Caco-2 (cell line): ENCODE measurements around the gene TFAP2B. TPM values are rescaled to one million over a fixed set of nuclear protein-coding genes. Genes with fewer than 3 reads are reported as not detected.

ENCODE experiments used
- BruUV-seq: library from RNA; stranded (reverse); fragments of 400-500 nt; replicated peaks from 2 replicates; lab custom pipeline; 2021; lab: Mats Ljungman, UMichigan
- CTCF ChIA-PET: fragments of 300-600 bp; sonication (Branson Sonifier 250); formaldehyde crosslinking; loops from one replicate; lab custom pipeline; 2022; ENCODE audit warnings: antibody characterized with exemption; lab: Charles Lee
- POLR2A ChIA-PET: fragments of 300-600 bp; sonication (Branson Sonifier 250); formaldehyde crosslinking; loops from one replicate; lab custom pipeline; 2022; ENCODE audit warnings: antibody characterized with exemption; lab: Charles Lee
- DNase-seq, 2 experiments: peaks; one replicate each; pipeline versions ENCODE4 v3.0.0 to v3.0.0-alpha.2; 2020 to 2022
- H3K27me3 ChIP-seq: replicated peaks from 2 replicates; pipeline ENCODE4 v1.6.0; 2011; ENCODE audit warnings: low read length; ENCODE audit not compliant: control insufficient read depth, insufficient read depth
- H3K36me3 ChIP-seq: 2 replicates; pipeline ENCODE4 v1.5.1; 2011; ENCODE audit warnings: low read length; ENCODE audit not compliant: control insufficient read depth, insufficient read depth
- H3K4me1 ChIP-seq: fragments of 250-450 bp; sonication (Bioruptor Pico); 2 replicates; pipeline ENCODE4 v1.5.1; 2020; ENCODE audit warnings: mild to moderate bottlenecking
- H3K4me3 ChIP-seq: 2 replicates; pipeline ENCODE4 v1.5.1; 2011; ENCODE audit warnings: low read depth, mild to moderate bottlenecking, control low read depth, low read length
- H3K9me3 ChIP-seq: fragments of 250-450 bp; sonication (Bioruptor Pico); 2 replicates; pipeline ENCODE4 v1.5.1; 2020; ENCODE audit warnings: mild to moderate bottlenecking, moderate library complexity
- H3K27ac Mint-ChIP-seq: one replicate; pipeline ENCODE4 v1.8.0; 2022; ENCODE audit warnings: mixed read lengths; ENCODE audit not compliant: unreplicated experiment
- H3K27me3 Mint-ChIP-seq: one replicate; pipeline ENCODE4 v1.8.0; 2022; ENCODE audit warnings: mixed read lengths; ENCODE audit not compliant: insufficient read depth, unreplicated experiment
- H3K36me3 Mint-ChIP-seq: one replicate; pipeline ENCODE4 v1.8.0; 2022; ENCODE audit warnings: mild to moderate bottlenecking, mixed read lengths; ENCODE audit not compliant: insufficient read depth, unreplicated experiment
- H3K4me1 Mint-ChIP-seq: one replicate; pipeline ENCODE4 v1.8.0; 2022; ENCODE audit warnings: low read depth, mixed read lengths; ENCODE audit not compliant: unreplicated experiment
- H3K4me3 Mint-ChIP-seq: one replicate; pipeline ENCODE4 v1.8.0; 2022; ENCODE audit warnings: mild to moderate bottlenecking, moderate library complexity, mixed read lengths; ENCODE audit not compliant: unreplicated experiment
- H3K9me3 Mint-ChIP-seq: one replicate; pipeline ENCODE4 v1.8.0; 2022; ENCODE audit warnings: mixed read lengths; ENCODE audit not compliant: unreplicated experiment
- CTCF ChIP-seq, 2 experiments: fragments of 200-600 bp in 1 of 2; IDR thresholded peaks; 1 replicate in 1 of 2; 2 replicates in 1 of 2; pipeline versions ENCODE4 v1.5.1 to v1.8.0; 2011 to 2022; ENCODE audit warnings: antibody characterized with exemption in 1 of 2, control low read depth in 1 of 2, inconsistent platforms in 1 of 2, low read depth in 1 of 2, low read length in 1 of 2, mild to moderate bottlenecking in 1 of 2, moderate library complexity in 1 of 2; ENCODE audit not compliant: insufficient read depth in 1 of 2, severe bottlenecking in 1 of 2, unreplicated experiment in 1 of 2
- intact Hi-C: fragments of 100-400 bp; cut with micrococcal nuclease; formaldehyde crosslinking; loops from one replicate; pipeline ENCODE4 v1.10.0; 2022; ENCODE audit not compliant: unreplicated experiment
- total RNA-seq: library from RNA; stranded (reverse); gene quantifications from 2 replicates; pipeline ENCODE4 v1.2.3, GENCODE V29; 2022

The TFAP2B gene
- total RNA-seq, 1 experiment from 2014 or later: not detected

GRCh38 chr6:50785921-50786320 is 32.8 kb upstream of the TFAP2B start:
- ChIA-PET CTCF (no interaction called here), POLR2A (no interaction called here)
- TF ChIP-seq CTCF (IDR thresholded peaks at IDR 0.05; ENCODE audit: insufficient read depth in 1 of 2, low read depth in 1 of 2, low read length in 1 of 2, severe bottlenecking in 1 of 2, unreplicated experiment in 1 of 2): no peak
- H3K36me3 ChIP-seq: no peaks in the 10 kb centered on the region
- H3K4me3 ChIP-seq: no peak overlapping the region
- no peaks in the 10 kb centered on the region for H3K9me3 ChIP-seq
- no TSS peak for BruUV-seq
- H3K4me1 ChIP-seq: no peaks in the 10 kb centered on the region
- H3K27ac Mint-ChIP-seq: no peak overlapping the region
- DNase-seq: no peak
- H3K27me3 Mint-ChIP-seq: peaks cover 4% of the 10 kb centered on the region
- no peaks in the 10 kb centered on the region for H3K4me1 Mint-ChIP-seq
- H3K36me3 Mint-ChIP-seq: no peaks in the 10 kb centered on the region
- intact Hi-C loops: no loop called here
- no peaks in the 10 kb centered on the region for H3K9me3 Mint-ChIP-seq
- H3K27me3 ChIP-seq: no peaks in the 10 kb centered on the region
- H3K4me3 Mint-ChIP-seq: no peak overlapping the region

GRCh38 chr6:50791900-50792508 is 26.7 kb upstream of the TFAP2B start:
- H3K4me1 ChIP-seq: no peaks in the 10 kb centered on the region
- ChIA-PET POLR2A (no interaction called here), CTCF (no interaction called here)
- Mint-ChIP-seq H3K4me3 (no peak overlapping the region), H3K27me3 (peaks cover 11% of the 10 kb centered on the region), H3K9me3 (no peaks in the 10 kb centered on the region), H3K27ac (no peak overlapping the region), H3K4me1 (no peaks in the 10 kb centered on the region), H3K36me3 (no peaks in the 10 kb centered on the region)
- BruUV-seq: no TSS peak
- no peaks in the 10 kb centered on the region for H3K9me3 ChIP-seq
- H3K27me3 ChIP-seq: no peaks in the 10 kb centered on the region
- no peak overlapping the region for H3K4me3 ChIP-seq
- peak; percentile 66 to 87 for TF ChIP-seq CTCF (IDR thresholded peaks at IDR 0.05; ENCODE audit: insufficient read depth in 1 of 2, low read depth in 1 of 2, low read length in 1 of 2, severe bottlenecking in 1 of 2, unreplicated experiment in 1 of 2)
- intact Hi-C loops: loop anchor here (1.0 kb wide), 1 partner anchor 136 kb away; no protein-coding TSS in a partner anchor
- H3K36me3 ChIP-seq: no peaks in the 10 kb centered on the region
- peak in 1 of 2 experiments; percentile 47 for DNase-seq

GRCh38 chr6:50792771-50793170 is 25.9 kb upstream of the TFAP2B start:
- no peaks in the 10 kb centered on the region for H3K36me3 Mint-ChIP-seq
- Histone ChIP-seq H3K27me3 (no peaks in the 10 kb centered on the region), H3K36me3 (no peaks in the 10 kb centered on the region), H3K9me3 (no peaks in the 10 kb centered on the region), H3K4me3 (no peak overlapping the region), H3K4me1 (no peaks in the 10 kb centered on the region)
- H3K9me3 Mint-ChIP-seq: no peaks in the 10 kb centered on the region
- intact Hi-C loops: loop anchor here (1.0 kb wide), 1 partner anchor 136 kb away; no protein-coding TSS in a partner anchor
- ChIA-PET CTCF (no interaction called here), POLR2A (no interaction called here)
- H3K27me3 Mint-ChIP-seq: peaks cover 7% of the 10 kb centered on the region
- TF ChIP-seq CTCF (IDR thresholded peaks at IDR 0.05; ENCODE audit: insufficient read depth in 1 of 2, low read depth in 1 of 2, low read length in 1 of 2, severe bottlenecking in 1 of 2, unreplicated experiment in 1 of 2): no peak
- no peak overlapping the region for H3K4me3 Mint-ChIP-seq
- H3K27ac Mint-ChIP-seq: no peak overlapping the region
- H3K4me1 Mint-ChIP-seq: no peaks in the 10 kb centered on the region
- BruUV-seq: no TSS peak
- no peak for DNase-seq
